Loucy (cell line): ENCODE data around the gene AGPS.
"Not testable (repeated sequence)": the region's sequence is repeated elsewhere in the genome, so short reads cannot be mapped to it uniquely, and the experiment has no call there.

Experiments
- H2AFZ ChIP-seq: fragments of 200-600 bp; sonication (generic); 2 replicates; pipeline ENCODE4 v1.6.0; 2016; ENCODE audit warnings: antibody characterized with exemption, mild to moderate bottlenecking, low read length, moderate library complexity
- H3F3A ChIP-seq: fragments of 200-600 bp; 2 replicates; pipeline ENCODE4 v1.6.0; 2016; ENCODE audit warnings: antibody characterized with exemption, low read depth, mild to moderate bottlenecking
- H3K27me3 ChIP-seq: fragments of 200-600 bp; sonication (generic); 2 replicates; pipeline ENCODE4 v1.6.1; 2014; ENCODE audit warnings: low read length, mild to moderate bottlenecking; ENCODE audit not compliant: insufficient read depth, poor library complexity, severe bottlenecking
- H3K36me3 ChIP-seq: fragments of 200-600 bp; sonication (generic); 2 replicates; pipeline ENCODE4 v1.6.1; 2016; ENCODE audit warnings: low read length; ENCODE audit not compliant: insufficient read depth
- H3K4me1 ChIP-seq: fragments of 200-600 bp; sonication (generic); 2 replicates; pipeline ENCODE4 v1.5.1; 2014; ENCODE audit warnings: low read length, mild to moderate bottlenecking; ENCODE audit not compliant: insufficient read depth, poor library complexity, severe bottlenecking
- H3K4me2 ChIP-seq: fragments of 200-600 bp; sonication (generic); 2 replicates; pipeline ENCODE4 v1.6.0; 2014; ENCODE audit warnings: antibody characterized with exemption, low read length, low read depth, mild to moderate bottlenecking; ENCODE audit not compliant: poor library complexity, severe bottlenecking
- H3K4me3 ChIP-seq: fragments of 200-600 bp; sonication (generic); 2 replicates; pipeline ENCODE4 v1.5.1; 2014; ENCODE audit warnings: low read length, mild to moderate bottlenecking, mixed read lengths; ENCODE audit not compliant: poor library complexity, severe bottlenecking
- H3K79me2 ChIP-seq: fragments of 200-600 bp; sonication (generic); 2 replicates; pipeline ENCODE4 v1.6.1; 2014; ENCODE audit warnings: low read length; ENCODE audit not compliant: insufficient read depth
- H3K9ac ChIP-seq: fragments of 200-600 bp; sonication (generic); 2 replicates; pipeline ENCODE4 v1.6.0; 2014; ENCODE audit warnings: mild to moderate bottlenecking, low read depth, low read length, moderate library complexity; ENCODE audit not compliant: poor library complexity, severe bottlenecking
- H3K9me2 ChIP-seq: fragments of 200-600 bp; sonication (generic); replicated peaks from 2 replicates; pipeline ENCODE4 v1.6.1; 2016; ENCODE audit warnings: low read depth, low read length, mixed read lengths
- H3K9me3 ChIP-seq: fragments of 200-600 bp; sonication (generic); 2 replicates; pipeline ENCODE4 v1.6.1; 2014; ENCODE audit warnings: mild to moderate bottlenecking, antibody characterized with exemption, low read length, low read depth; ENCODE audit not compliant: insufficient read depth
- H4K20me1 ChIP-seq: fragments of 200-600 bp; sonication (generic); 2 replicates; pipeline ENCODE4 v1.6.0; 2014; ENCODE audit warnings: antibody characterized with exemption, low read length, mild to moderate bottlenecking; ENCODE audit not compliant: insufficient read depth, poor library complexity, severe bottlenecking
- EZH2phosphoT487 ChIP-seq: fragments of 200-600 bp; IDR thresholded peaks from 2 replicates; pipeline ENCODE4 v1.6.1; 2018; ENCODE audit warnings: antibody characterized with exemption, mild to moderate bottlenecking, moderate library complexity, borderline replicate concordance
- TF ChIP-seq, protein P1 (sequence below): fragments of 200-600 bp; sonication (generic); conservative IDR thresholded peaks from 2 replicates; pipeline ENCODE4 v1.5.1; 2014; ENCODE audit warnings: mild to moderate bottlenecking, antibody characterized with exemption, low read length

The AGPS gene

DNA sequence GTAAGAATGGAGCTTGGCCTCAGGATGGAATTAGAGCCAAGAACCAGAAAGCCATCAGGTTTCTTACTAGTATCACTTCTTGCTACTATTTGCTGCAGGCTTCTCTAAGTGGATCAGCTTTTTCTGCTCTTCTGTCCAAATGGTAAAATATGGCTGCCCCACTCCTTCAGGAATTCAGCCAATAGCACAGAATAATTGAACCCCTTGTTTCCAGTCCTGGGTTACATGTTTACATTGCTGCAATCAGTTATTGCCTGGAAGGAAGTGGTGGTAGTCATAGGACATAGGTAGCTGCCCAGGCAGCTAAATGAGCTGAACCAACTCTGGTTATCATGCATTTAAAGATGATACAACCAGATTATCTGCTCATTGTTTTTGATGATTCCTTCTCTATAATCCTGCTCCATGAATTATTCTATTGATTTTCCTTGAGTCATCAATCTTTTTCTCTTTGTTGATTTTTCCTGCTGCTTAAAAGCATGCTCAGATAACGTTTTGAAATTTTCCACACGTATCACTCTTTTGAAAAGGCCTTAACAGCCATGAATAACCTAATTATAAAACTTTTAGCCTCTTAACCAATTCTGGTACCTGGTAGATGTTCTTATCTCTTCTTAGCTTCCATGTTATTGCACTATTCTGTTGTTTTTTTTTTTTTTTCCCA is 12.6 kb downstream of the AGPS start:
- Histone ChIP-seq H3K4me2 (peak overlapping the region; percentile 45), H3K4me3 (peak overlapping the region; percentile 12), H3K79me2 (peaks cover 100% of the 10 kb centered on the region), H4K20me1 (peaks cover 73% of the 10 kb centered on the region), H3F3A (no peaks in the 10 kb centered on the region), H3K4me1 (peaks cover 45% of the 10 kb centered on the region), H3K9ac (no peak overlapping the region), H3K27me3 (no peaks in the 10 kb centered on the region), H2AFZ (no peak overlapping the region), H3K36me3 (peaks cover 6% of the 10 kb centered on the region; the same call in 1 of the 2 replicates), H3K9me2 (no peaks in the 10 kb centered on the region), H3K9me3 (no peaks in the 10 kb centered on the region; the same call in 1 of the 2 replicates)
- TF ChIP-seq, protein P1, sequence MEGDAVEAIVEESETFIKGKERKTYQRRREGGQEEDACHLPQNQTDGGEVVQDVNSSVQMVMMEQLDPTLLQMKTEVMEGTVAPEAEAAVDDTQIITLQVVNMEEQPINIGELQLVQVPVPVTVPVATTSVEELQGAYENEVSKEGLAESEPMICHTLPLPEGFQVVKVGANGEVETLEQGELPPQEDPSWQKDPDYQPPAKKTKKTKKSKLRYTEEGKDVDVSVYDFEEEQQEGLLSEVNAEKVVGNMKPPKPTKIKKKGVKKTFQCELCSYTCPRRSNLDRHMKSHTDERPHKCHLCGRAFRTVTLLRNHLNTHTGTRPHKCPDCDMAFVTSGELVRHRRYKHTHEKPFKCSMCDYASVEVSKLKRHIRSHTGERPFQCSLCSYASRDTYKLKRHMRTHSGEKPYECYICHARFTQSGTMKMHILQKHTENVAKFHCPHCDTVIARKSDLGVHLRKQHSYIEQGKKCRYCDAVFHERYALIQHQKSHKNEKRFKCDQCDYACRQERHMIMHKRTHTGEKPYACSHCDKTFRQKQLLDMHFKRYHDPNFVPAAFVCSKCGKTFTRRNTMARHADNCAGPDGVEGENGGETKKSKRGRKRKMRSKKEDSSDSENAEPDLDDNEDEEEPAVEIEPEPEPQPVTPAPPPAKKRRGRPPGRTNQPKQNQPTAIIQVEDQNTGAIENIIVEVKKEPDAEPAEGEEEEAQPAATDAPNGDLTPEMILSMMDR: no peak
- no peak for TF ChIP-seq EZH2phosphoT487

DNA sequence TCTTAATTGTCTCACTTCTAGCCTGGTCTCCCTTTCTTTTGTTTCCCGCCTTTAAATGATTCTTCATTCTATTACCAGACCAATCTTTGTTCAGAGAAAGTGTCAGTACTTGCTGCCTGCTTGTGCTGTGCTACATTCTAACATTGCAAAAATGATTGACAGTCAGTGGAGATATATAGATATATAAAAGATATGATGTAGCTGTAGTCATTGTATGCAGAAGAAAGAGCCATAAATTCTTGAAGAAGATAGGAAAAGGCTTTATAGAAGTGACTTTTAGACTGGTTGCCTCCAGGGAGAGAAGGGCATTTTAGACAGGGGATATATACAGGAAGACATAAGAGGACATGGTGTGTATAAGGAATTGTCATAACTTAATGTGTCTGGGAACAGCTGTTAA is 13.6 kb downstream of the AGPS start:
- no peaks in the 10 kb centered on the region for H3F3A ChIP-seq
- no peak overlapping the region for H2AFZ ChIP-seq
- no peak for TF ChIP-seq EZH2phosphoT487
- TF ChIP-seq, protein P1: no peak
- H3K9me3 ChIP-seq: no peaks in the 10 kb centered on the region; the same call in 1 of the 2 replicates
- peaks cover 100% of the 10 kb centered on the region for H3K79me2 ChIP-seq
- peaks cover 6% of the 10 kb centered on the region; the same call in 1 of the 2 replicates for H3K36me3 ChIP-seq
- H3K4me3 ChIP-seq: no peak overlapping the region
- H3K4me1 ChIP-seq: peaks cover 38% of the 10 kb centered on the region
- no peak overlapping the region for H3K9ac ChIP-seq
- H3K9me2 ChIP-seq: no peaks in the 10 kb centered on the region
- H3K4me2 ChIP-seq: no peak overlapping the region
- peaks cover 63% of the 10 kb centered on the region for H4K20me1 ChIP-seq
- no peaks in the 10 kb centered on the region for H3K27me3 ChIP-seq

DNA sequence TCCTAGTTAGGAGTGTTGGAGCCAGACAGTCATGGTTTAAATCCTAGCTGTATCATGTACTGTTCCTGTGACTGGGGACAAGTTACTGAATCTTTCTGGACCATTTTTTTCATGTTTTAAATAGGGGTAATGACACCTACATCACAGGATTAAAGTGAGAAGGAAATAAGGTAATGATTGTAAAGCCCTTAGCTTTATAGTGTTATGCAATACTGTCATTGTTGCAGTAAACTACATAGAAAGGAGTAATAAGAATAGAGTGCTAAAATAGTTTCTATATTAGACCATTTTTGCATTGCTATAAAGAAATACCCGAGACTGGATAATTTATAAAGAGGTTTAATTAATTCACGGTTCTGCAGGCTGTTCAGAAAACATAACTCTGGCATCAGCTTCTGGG is 14.5 kb downstream of the AGPS start:
- Histone ChIP-seq H2AFZ (no peak overlapping the region), H3K9me2 (no peaks in the 10 kb centered on the region), H3K36me3 (peaks cover 6% of the 10 kb centered on the region; the same call in 1 of the 2 replicates), H3F3A (no peaks in the 10 kb centered on the region), H3K9ac (no peak overlapping the region), H3K4me2 (no peak overlapping the region), H3K4me1 (peaks cover 34% of the 10 kb centered on the region), H3K4me3 (no peak overlapping the region), H3K9me3 (no peaks in the 10 kb centered on the region; the same call in 1 of the 2 replicates), H3K79me2 (peaks cover 100% of the 10 kb centered on the region), H4K20me1 (peaks cover 61% of the 10 kb centered on the region), H3K27me3 (no peaks in the 10 kb centered on the region)
- no peak for TF ChIP-seq EZH2phosphoT487
- TF ChIP-seq, protein P1: no peak

GRCh38 chr2:177410629-177411028 is 18.1 kb downstream of the AGPS start:
- not testable (repeated sequence) for H3K9ac ChIP-seq, H3K4me1 ChIP-seq, H3F3A ChIP-seq, H3K4me3 ChIP-seq, H3K4me2 ChIP-seq, H2AFZ ChIP-seq, H3K9me3 ChIP-seq, H3K9me2 ChIP-seq, H3K36me3 ChIP-seq, H3K27me3 ChIP-seq
- Histone ChIP-seq H4K20me1 (peaks cover 41% of the 10 kb centered on the region), H3K79me2 (peaks cover 98% of the 10 kb centered on the region)
